ENCODE results near the gene PIK3R4. TPM values are rescaled to one million over a fixed set of nuclear protein-coding genes. Genes with fewer than 3 reads are reported as not detected.

Gene PIK3R4
- total RNA-seq, 4 donors from 2014 or later: 30.4 to 37.9 (median 33.5) TPM

- Histone ChIP-seq H3K4me1 (no peaks in the 10 kb centered on the region), H3K36me3 (no peaks in the 10 kb centered on the region), H3K4me3 (no peak overlapping the region), H3K9me3 (no peaks in the 10 kb centered on the region), H3K27me3 (no peaks in the 10 kb centered on the region), H3K27ac (no peak overlapping the region)
- DNase-seq (ENCODE audit: low spot score in 2 of 2): no peak
- TF ChIP-seq EP300 (IDR thresholded peaks at IDR 0.05): no peak
- TF ChIP-seq CTCF (IDR thresholded peaks at IDR 0.05): no peak
- no peak for TF ChIP-seq POLR2A (IDR thresholded peaks at IDR 0.05)
These were observed 25.5 kb upstream of the PIK3R4 start for GRCh38 chr3:130772129-130772528.

GRCh38 chr3:130770644-130771043, 24.0 kb upstream of the PIK3R4 start:
- H3K27me3 ChIP-seq: peaks cover 0 to 5% of the 10 kb centered on the region in 2 donors
- no peak overlapping the region for H3K27ac ChIP-seq
- WGBS, 2 donors: 87 to 91% methylated on average over 2 of the region's 2 CpGs
- DNase-seq (ENCODE audit: low spot score in 2 of 2): no peak
- no peaks in the 10 kb centered on the region for H3K9me3 ChIP-seq
- H3K4me1 ChIP-seq: no peaks in the 10 kb centered on the region
- no peaks in the 10 kb centered on the region for H3K36me3 ChIP-seq
- no peak overlapping the region for H3K4me3 ChIP-seq
- no peak for TF ChIP-seq CTCF (IDR thresholded peaks at IDR 0.05)
- TF ChIP-seq POLR2A (IDR thresholded peaks at IDR 0.05): no peak
- TF ChIP-seq EP300 (IDR thresholded peaks at IDR 0.05): no peak

GRCh38 chr3:130761730-130762311, 15.2 kb upstream of the PIK3R4 start:
- TF ChIP-seq CTCF (IDR thresholded peaks at IDR 0.05) (no peak), POLR2A (IDR thresholded peaks at IDR 0.05) (no peak)
- DNase-seq (ENCODE audit: low spot score in 2 of 2): no peak
- no peaks in the 10 kb centered on the region for H3K9me3 ChIP-seq
- no peak overlapping the region for H3K4me3 ChIP-seq
- H3K4me1 ChIP-seq: peaks cover 0 to 3% (median 0%) of the 10 kb centered on the region in 4 donors
- no peaks in the 10 kb centered on the region for H3K36me3 ChIP-seq
- peaks cover 0 to 6% of the 10 kb centered on the region in 2 donors for H3K27me3 ChIP-seq
- 72 to 75% methylated on average over 9 of the region's 9 CpGs for WGBS, 2 donors
- no peak overlapping the region for H3K27ac ChIP-seq

- TF ChIP-seq POLR2A (IDR thresholded peaks at IDR 0.05): no peak
- Histone ChIP-seq H3K27me3 (peaks cover 0 to 4% of the 10 kb centered on the region in 2 donors), H3K27ac (no peak overlapping the region), H3K9me3 (no peaks in the 10 kb centered on the region), H3K36me3 (no peaks in the 10 kb centered on the region), H3K4me3 (no peak overlapping the region), H3K4me1 (peaks cover 0 to 3% (median 0%) of the 10 kb centered on the region in 4 donors)
- 79 to 90% methylated on average over 1 of the region's 1 CpG for WGBS, 2 donors
- DNase-seq (ENCODE audit: low spot score in 2 of 2): no peak
These were observed 14.3 kb upstream of the PIK3R4 start for GRCh38 chr3:130760922-130761321.

- WGBS, 2 donors: 0 to 1% methylated on average over 4 of the region's 4 CpGs
- Histone ChIP-seq H3K27me3 (no peaks in the 10 kb centered on the region), H3K4me1 (peaks cover 0 to 3% (median 0%) of the 10 kb centered on the region in 4 donors), H3K36me3 (no peaks in the 10 kb centered on the region), H3K27ac (peak overlapping the region in 1 of 4 donors; percentile 33), H3K4me3 (no peak overlapping the region), H3K9me3 (no peaks in the 10 kb centered on the region)
- DNase-seq (ENCODE audit: low spot score in 2 of 2): peak in 1 of 2 donors; percentile 40
- TF ChIP-seq POLR2A (IDR thresholded peaks at IDR 0.05) (no peak), CTCF (IDR thresholded peaks at IDR 0.05) (peak; percentile 64 to 80 (median 72))
These were observed 13.2 kb upstream of the PIK3R4 start for GRCh38 chr3:130759692-130760338.
